ENCODE measurements around the gene SLIT1. TPM values are rescaled to one million over a fixed set of nuclear protein-coding genes. Genes with fewer than 3 reads are reported as not detected.

SLIT1 gene
- total RNA-seq, 1 donor from 2014 or later: 0.47 TPM

- intact Hi-C loops (cut with micrococcal nuclease): no loop called here
Observed at GRCh38 chr10:97066877-97067555, 118.7 kb downstream of the SLIT1 start.

- intact Hi-C loops (cut with micrococcal nuclease): no loop called here
Observed at GRCh38 chr10:97065686-97066660, 119.8 kb downstream of the SLIT1 start.

DNA sequence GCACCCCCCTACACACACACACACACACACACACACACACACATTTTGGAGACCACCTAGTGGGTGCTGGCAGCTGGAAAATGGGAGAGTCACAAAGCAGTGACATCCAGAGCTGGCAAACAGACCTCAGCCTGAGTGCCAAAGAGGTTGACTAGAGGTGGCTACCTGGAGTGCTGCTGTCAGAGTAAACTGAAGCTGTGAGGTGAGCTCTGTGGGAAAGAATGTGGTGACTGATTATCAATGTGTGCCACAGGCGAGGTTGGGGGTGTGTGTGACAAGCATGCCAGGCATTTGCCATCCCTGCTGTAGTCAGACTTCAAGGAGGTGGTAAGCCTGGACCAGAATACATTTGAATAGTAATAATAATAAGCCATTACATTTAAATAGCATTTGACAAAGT lies 120.6 kb downstream of the SLIT1 start:
- intact Hi-C loops (cut with micrococcal nuclease): no loop called here

DNA sequence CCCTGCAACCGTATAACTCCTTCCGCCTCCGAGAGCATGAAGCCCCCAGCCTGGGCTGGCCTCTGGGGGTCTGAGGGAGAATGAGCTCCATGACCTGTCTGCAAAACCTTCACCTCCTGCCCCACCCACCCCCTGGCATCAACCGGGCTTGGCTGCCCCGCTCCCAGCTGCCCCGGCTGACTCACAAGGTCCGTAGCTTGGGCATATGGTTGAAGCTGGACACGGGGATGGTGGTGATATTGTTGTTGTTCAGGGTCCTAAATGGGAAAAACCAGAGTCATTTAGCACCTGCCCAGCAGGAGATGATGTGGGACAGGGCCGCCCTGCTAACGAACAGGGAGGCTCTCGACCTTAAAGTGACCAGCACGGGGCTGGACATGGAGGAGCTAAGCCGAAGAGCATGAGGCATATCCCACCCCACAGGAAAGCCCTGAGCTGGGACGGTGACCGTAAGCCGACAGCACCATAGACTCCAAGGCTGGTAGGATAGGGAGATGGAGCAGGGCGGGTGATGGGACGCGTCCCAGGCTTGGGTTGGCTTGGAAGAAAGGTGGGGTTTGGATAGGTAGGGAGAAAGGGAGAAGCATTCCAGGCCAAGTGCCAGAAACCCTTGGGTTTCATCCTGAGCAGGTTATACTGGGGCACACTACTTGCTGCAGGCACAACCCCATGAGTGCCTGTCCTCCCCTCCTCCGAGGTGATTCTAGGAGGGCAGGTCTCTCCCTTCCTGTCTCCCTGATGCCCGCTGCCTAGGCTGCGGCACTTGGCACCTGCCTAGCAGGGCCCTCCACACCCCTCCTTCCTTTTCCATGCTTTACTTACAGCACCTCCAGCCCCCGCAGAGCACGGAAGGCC lies 121.5 kb downstream of the SLIT1 start:
- intact Hi-C loops (cut with micrococcal nuclease): no loop called here

DNA sequence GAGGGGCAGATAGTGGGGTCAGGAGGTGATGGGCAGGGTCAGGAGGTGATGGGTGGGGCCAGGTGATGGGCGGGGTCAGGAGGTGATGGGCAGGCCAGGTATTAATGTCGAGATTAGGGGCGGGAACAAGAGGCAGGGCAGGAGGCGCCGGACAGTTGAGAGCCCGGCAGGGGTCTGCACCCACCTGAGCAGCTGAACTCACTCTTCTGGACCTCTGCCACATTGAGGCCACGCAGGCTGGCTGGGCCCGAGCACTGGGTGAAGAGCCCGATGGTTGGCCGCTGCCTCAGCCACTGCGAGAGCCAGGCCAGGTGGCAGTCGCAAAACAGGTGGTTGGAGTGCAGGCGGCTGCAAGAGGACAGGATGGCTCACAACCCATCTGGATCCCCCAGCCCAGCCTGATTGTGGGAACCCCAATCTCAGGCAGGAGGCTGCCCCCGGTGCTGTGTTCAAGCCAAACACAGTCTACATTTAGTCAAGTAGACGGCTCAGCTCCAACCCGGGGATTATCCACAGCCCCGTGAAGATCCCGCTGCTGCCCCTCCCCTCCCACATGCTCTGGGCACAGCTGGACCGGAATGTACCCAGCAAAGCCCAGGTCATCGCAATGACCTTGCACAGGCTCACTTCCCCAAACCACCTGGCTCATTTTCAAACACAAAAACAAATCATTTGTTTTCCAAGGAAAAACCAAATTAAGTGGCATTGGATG lies 122.3 kb downstream of the SLIT1 start:
- intact Hi-C loops (cut with micrococcal nuclease): no loop called here

GRCh38 chr10:97062456-97062855 lies 123.3 kb downstream of the SLIT1 start:
- intact Hi-C loops (cut with micrococcal nuclease): no loop called here

DNA sequence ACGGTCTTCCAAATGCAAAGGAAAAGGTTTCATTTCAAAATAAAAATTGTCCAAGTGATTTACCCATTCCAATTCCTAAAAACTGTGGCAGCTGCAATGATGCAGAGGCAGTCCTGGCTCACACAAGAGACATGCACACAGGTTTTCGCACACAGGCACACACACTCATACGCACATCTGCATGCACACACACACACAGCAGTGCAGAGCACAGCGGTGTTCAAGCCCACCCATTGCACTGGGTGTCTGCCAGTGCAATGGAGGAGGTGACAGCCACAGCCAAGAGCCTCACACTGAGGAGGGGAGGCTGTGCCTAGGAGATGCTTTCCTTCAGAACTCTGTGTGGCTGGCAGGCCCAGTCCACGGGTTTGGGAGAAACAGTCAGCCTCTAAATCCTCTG lies 123.7 kb downstream of the SLIT1 start:
- intact Hi-C loops (cut with micrococcal nuclease): no loop called here

DNA sequence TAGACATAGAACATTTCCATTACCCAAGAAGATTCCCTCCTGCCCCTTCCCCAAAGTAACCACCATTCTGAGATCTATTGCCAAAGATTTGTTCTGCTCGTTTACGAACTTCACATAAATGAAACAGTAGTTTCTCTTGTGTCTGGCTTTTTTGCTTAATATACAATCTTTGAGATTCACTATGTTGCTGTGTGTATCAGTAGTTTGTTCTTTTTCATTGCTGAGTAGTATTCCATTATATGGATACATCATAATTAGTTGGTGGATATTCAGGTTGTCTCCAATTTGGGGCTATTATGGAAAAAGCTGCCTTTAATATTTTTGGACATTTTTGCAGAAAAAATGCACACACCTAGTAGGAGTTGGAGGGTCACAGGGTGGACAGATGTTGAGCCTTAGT lies 124.3 kb downstream of the SLIT1 start:
- intact Hi-C loops (cut with micrococcal nuclease): no loop called here

DNA sequence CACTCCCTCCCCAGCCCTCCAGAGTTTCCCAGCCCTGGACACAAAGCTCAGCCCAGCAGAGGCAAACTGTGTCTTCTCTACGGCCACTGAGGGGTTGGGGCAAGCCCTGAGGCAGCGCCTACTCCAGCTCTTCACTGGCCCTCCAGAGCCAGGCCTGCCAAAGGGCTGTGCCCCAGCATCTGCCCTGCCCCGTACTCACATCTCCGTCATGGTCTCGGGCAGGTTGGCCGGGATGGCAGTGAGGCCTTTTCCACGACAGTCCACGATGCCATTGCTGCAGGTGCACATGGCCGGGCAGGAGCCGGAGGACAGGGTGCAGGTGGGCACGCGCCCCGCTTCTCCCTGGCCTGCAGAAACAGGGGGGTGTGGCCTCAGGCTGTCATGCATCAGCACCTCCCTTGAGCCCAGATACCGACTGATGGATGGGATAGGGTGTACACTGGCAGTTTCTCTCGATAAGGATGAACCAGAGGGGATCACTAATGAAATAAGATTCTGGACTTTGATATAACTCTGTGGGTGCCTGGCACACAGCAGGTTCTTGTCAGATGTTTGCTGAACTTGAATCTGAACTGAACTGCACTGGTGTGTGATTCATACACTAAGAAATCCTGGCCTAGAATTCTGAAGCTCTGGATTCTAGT lies 125.2 kb downstream of the SLIT1 start:
- intact Hi-C loops (cut with micrococcal nuclease): no loop called here

DNA sequence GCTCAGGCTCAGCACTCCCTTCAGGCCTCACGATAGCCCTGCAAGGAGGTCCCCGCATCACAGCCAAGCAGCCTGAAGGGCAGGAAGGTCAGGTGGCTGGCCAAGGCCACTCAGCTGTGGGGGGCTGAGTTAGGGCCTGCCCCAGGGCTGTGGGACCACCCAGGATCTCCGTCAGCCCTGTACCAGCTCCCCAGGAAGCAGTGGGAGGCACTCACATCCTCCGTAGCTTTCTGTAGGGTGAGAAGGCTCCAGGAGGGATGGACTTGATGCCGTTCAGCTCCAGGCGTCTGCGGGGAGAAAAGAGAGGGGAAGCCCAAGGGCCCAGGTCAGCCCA lies 125.9 kb downstream of the SLIT1 start:
- intact Hi-C loops (cut with micrococcal nuclease): no loop called here

DNA sequence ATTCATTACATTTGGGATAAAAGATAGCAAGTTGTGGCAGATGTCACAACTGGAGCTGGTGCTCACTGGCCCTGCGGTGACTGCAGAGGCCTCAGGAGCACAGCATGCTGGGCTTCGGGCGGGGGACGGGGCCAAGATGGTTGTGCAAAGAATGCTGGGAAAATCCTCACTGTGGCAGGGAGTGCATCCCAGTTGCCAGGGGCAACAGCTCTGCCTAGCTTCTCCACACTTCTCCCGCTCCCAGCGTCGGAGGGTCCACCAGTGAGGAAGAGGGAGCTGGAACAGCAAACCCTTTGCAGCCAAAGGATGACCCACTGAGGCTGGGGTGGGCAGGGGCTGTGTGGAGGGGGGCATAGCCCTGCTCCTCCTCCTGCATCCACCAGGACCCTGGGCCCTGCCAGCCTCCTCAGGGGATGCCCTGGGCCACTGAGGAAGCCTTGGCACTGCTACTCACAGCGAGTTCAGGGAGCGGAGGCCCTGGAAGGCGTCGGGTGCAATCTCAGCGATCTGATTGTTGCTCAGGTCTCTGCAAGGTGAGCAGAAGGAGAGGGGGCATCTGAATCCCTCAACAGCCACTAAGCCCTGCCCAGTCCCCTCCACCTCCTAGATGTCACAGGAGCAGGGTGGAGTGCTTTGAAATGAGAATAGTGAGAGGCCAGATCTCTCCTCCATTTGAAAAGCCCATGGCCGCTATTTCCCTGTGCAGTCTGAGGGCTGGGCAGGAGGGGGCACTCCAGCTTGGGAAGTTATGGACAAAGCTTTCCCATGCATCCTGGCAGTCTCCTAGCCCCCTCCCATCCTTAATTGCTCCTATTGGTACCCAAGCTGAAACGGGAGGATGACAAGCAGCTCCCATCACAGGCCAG lies 126.5 kb downstream of the SLIT1 start:
- intact Hi-C loops (cut with micrococcal nuclease): no loop called here

DNA sequence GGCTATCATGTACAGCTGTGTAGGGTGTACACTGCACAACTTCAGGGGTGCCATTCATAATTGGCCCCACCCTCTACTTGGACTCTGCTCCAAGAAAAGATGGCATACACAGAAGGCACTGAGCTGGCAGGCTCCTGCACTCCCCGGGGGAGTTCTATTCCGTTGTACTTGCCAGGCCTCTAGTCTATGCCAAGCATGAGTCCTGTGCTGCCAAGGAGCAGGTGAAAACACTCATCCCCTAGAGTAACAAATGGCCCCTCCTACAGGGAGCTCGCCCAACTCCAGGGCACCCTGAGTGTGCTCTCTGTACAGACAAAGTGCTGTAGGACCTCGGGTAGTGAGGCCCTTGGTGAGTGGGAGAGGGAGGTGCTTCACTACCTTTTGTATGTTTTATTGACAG lies 127.2 kb downstream of the SLIT1 start:
- intact Hi-C loops (cut with micrococcal nuclease): no loop called here

- intact Hi-C loops (cut with micrococcal nuclease): no loop called here
Observed at GRCh38 chr10:97057491-97058235, 128.1 kb downstream of the SLIT1 start.

DNA sequence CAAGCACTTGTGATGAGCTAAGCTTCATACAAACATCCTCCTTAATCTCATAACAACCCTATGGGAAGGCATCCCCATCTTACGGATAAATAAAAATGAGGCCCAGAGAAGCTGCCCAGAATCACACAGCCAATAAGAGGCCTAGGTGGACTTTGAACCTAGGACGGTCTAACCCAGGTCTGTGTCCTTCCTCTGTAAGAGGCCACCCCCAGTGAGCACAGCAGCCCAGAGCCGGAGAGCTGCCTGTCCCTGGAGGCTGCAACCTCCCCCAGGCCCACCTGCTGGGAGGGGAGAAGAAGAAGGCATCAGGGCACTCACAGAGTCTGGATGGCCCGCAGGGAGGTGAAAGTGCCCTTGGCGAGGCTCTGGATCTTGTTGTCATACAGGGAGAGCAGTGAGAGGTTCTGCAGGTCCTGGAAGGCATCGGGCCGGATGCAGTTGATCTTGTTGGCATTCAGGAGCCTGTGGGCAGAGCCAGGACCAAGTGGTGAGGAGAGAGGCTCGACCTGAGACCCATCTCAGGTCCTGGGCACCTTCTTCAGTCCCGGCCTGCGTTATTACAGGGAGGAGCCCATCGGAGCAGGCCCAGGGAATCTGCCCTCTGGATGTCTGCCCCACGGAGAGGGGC lies 129.6 kb downstream of the SLIT1 start:
- intact Hi-C loops (cut with micrococcal nuclease): no loop called here

- intact Hi-C loops (cut with micrococcal nuclease): no loop called here
Observed at GRCh38 chr10:97053276-97053675, 132.5 kb downstream of the SLIT1 start.

DNA sequence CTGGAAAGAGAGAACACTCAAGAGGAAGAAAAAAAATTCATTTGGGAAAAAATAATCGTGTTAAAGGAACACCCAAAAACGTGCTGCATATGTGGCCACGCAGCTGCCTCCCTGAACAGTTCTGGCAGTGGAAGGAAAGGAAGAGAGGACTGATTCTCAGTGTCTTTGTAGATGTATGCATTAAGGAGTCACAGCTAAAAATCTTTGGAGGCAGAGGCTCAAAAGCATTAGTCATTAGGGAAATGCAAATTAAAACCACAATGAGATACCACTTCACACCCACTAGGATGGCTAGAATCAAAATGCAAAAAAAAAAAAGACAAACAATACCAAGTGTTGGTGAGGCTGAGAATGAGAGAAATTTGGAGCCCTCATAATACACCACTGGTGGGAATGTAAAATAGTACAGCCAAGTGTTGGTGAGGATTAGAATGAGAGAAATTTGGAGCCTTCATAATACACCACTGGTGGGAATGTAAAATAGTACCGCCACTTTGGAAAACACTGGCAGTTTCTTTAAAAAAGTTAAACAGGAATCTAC lies 134.7 kb downstream of the SLIT1 start:
- intact Hi-C loops (cut with micrococcal nuclease): no loop called here

DNA sequence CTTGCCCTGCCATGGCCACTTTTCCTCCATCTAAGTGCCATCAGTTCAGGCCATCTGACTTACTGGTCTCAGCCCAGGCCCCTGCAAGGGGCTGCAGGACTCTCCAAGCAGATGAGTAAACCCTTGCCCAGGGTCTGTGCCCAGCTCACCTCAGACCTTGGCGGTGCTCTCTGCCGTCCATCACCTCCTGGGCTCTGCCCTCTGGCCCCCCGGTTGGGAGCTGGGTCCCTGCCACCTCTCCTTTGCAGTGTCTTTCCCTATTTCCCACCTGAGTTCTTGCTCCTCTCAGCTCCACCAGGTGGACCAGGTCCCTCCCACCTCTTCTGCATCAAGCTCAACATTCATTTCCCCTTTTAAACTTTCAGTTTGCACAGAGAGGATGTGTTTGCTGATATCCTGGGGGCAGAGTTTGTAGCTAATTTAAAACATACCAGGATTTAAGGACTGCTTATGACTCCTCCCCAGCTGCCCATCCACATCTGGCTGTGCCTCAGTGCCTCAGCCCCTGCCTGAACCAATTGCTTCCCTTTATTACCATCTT lies 135.5 kb downstream of the SLIT1 start:
- intact Hi-C loops (cut with micrococcal nuclease): no loop called here

DNA sequence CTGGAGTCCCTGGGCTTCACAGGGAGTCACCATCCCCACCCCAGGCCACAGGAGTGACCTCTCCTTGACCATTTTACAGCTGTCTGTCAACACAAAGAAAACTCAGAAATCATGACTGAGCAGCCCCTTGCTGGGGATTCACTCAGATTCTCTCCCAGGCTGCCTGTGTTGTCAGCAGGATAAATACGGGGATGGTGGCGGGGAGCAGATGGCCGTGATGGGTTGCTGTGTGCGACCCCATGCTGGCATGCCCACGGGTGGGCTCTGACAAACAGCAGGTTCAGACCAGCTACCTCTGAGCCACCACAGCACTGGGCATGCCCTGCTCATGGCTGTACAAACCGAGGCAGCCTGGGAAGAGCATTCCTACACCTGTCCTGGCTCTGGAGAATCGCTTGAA lies 136.1 kb downstream of the SLIT1 start:
- intact Hi-C loops (cut with micrococcal nuclease): no loop called here
